Stomach (tissue), 4 donors: ENCODE data around the gene ARRB1.

Experiments used
- CTCF ChIP-seq, 7 experiments: fragments of 450-650 bp in 4 of 7; fragments of 200-600 bp in 3 of 7; sonication (generic) in 3 of 7; IDR thresholded peaks; one replicate each; pipeline ENCODE4 v1.5.1; 2016 to 2019; ENCODE audit warnings: antibody characterized with exemption in 7 of 7, control low read depth in 2 of 7, mild to moderate bottlenecking in 1 of 7
- POLR2A ChIP-seq, 4 donors: fragments of 450-650 bp; IDR thresholded peaks; one replicate each; pipeline ENCODE4 v1.6.1; 2016; ENCODE audit warnings: antibody characterized with exemption in 4 of 4, control low read depth in 2 of 4, mild to moderate bottlenecking in 1 of 4, moderate library complexity in 1 of 4

- TF ChIP-seq CTCF (IDR thresholded peaks at IDR 0.05): no peak
- no peak for TF ChIP-seq POLR2A (IDR thresholded peaks at IDR 0.05)
These were observed 79.1 kb downstream of the ARRB1 start for GRCh38 chr11:75272391-75272790.
